MM.1S (cell line): ENCODE data around the gene ADCK2.

ENCODE experiments used
- CTCF ChIP-seq: fragments of 300-600 bp; sonication (generic); IDR thresholded peaks from 2 replicates; pipeline ENCODE4 v1.5.1; 2016; ENCODE audit warnings: antibody characterized with exemption, low read length, mixed read lengths
- EZH2phosphoT487 ChIP-seq: fragments of 300-600 bp; sonication (generic); IDR thresholded peaks from 2 replicates; pipeline ENCODE4 v1.6.1; 2018; ENCODE audit warnings: antibody characterized with exemption, low read length

GRCh38 chr7:140678816-140679130, 6.0 kb downstream of the ADCK2 start:
- no peak for TF ChIP-seq CTCF
- no peak for TF ChIP-seq EZH2phosphoT487
